8988T (cell line): ENCODE measurements around the gene STIP1.
A peak's percentile ranks its signal among the peaks of the same experiment; 100 is the strongest.
"Not testable (repeated sequence)": the region's sequence is repeated elsewhere in the genome, so short reads cannot be mapped to it uniquely, and the experiment has no call there.

Experiments
- DNase-seq: peaks from one replicate; pipeline ENCODE4 v3.0.0; 2011

STIP1 gene

DNA sequence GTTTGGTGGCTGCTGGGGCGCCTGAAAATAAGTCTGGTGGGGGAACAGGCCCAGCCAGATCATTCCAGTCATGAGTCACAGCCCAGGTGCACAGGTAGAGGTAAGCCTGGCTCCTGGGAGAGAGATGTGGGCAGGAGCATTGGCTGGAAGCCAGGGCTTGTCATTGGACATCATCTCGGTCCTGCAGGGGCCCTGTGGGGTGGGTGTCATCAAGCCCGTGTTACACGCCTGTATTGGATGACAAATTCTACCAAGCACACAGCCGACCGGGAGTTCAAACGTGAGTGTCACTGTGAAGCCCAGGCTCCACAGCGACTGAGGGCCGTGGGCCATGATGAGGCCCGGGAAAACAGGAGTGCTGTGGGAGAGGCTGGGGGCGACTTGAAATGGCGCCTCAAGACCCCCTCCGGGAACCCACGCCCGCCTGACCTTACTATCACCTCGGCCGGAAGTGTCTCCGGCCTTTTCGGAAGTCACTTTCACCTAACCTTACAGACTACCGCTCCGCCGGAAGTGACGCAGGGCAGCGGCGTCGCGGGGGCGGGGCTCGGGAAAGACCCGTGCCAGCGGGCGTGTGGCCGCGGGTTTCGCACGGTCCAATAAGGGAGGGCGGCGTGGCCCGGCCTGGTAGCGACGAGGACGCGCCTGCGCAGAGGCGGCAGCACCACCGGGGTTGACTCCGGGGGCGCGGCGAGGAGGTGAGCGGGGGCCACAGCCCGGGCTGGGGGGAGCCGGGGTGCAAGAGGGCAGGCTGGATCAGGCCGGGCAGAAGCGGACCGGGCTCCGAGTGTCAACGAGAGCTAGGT, 54.7 kb downstream of the STIP1 start, which contains the start of gene FKBP2:
Gene FKBP2 (plus strand): TSS at position 661 of the 806 bp plus-strand sequence. CDS start 1,293 bp downstream, outside the sequence.
- peak; percentile 100 for DNase-seq

- no peak for DNase-seq
Observed at GRCh38 chr11:64241241-64241490, 55.2 kb downstream of the STIP1 start.

DNA sequence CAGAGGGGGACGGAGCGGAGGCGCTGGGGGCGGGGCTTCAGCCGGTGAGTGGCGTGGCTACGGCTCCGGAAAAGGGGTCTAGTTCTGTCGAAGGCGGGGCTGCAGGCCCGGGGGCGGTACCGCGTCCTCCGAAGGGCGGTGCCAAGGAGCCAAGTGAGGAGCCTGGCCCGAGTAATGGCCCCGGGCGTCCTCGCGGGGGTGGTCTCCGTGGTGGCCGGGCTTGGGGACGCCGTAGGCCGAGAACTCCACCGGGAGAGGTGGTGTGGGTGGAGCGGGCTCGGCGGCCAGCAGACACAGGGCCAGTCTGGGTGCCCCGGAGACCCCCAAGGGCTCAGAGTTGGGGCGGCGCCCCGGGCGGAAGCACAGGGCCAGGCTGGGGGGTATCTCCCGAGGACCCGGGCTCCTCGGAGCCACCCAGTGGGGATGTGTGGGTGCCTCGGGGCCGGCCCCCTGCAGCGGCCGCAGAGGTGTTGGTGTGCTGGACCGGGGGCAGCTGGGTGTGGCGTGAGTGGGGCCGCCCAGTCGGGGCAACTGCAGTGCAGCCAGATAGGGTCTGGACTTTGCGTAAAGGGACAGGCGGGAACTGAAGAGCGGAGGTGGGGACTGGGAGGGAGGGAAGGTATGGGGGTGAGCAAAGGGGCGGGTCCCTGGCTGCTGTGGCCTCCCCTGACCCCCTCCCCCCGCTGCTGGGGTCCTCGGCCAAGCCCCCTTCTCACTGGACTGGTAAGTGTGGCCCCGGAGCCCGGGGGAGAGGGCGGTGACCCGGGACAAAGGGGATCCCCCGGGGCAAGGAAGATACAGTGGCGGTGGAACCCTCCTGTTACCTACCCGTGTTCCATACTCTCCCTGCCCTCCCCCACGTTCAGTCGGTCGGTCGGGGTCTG, 55.8 kb downstream of the STIP1 start:
- DNase-seq, result peak; percentile 97

DNA sequence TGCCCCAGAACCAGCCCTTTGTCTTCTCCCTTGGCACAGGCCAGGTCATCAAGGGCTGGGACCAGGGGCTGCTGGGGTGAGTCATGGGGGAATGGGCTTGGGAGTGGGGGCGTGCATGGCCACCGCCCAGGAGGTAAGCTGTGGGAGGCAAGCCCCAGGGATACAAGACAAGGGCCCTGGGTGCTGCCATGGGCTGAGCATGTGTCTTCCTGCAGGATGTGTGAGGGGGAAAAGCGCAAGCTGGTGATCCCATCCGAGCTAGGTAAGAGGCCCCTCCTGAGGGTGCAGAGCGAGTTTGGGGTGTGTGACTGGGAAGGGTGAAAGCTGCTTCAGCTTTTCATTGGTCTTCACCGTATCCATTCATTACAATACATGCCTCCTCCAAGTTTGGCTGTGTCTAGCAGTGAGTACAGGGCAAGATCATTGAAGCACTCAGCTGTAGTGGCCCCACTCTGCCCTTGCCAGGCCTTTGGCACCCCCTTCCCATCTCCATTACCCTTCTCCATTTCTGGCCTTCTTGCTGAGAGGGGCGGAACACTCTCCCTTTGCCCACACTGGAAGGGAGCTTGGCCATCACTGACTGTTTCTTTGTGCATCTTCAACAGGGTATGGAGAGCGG, 57.4 kb downstream of the STIP1 start:
- DNase-seq, result no peak

DNA sequence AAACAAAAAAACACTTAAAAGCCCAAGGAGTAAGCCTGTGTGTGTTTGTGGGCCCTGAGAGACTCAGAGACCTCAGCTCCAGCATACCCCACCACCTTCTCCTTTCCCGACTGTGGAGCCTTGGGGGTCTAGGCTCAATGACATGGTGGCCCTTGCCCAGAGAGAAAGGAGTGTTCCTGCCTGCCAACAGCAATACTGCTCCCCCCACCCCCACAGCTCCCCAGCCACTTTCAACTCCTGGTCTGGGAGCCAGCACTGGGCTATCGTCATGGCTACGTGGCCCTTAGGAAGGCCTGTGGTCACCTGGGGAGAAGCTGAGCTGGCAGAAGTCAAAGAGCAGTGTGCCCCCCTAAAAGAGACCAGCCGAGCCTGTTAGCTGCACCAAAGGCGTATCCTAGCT, 58.1 kb downstream of the STIP1 start:
- no peak for DNase-seq

DNA sequence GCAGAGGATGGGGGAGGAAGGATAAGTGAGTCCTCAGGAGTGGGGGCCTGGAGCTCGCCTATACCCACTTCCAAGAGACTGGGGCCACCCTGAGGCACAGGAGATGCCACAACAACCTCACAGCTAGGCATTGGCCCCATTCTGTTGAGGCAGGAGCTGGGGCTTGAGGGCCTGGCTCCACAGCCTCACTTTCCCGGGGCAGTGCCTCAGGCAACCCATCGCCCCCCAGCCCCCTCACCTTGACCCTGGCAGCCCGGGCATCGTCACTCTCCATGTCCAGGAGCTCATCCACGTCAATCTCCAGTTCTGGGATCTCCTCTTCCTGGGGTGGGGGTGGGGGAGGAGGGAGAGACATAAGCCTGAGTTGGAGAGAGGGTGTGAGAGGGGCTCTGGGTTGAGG, 59.0 kb downstream of the STIP1 start:
- DNase-seq, result no peak

DNA sequence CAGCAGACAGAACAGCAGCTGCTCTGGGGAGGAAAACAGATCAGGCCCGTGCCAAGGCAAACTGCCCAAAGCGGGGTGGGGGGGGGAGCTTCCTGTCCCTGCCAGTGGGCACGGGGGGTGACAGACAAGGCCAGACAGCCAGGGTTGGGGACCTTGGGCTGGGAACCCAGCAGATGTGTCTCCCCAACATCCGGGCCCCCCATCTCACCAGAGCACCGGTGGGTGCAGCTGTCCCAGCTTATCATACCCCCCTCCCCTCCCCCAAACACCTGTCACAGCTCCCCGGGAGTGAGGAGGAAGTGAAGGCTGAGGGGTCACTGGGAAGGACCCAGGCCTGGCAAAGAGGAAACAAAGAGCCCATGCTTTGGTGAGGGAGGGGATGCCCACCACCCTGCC, 59.4 kb downstream of the STIP1 start:
- no peak for DNase-seq

GRCh38 chr11:64245797-64246620, 60.0 kb downstream of the STIP1 start:
- DNase-seq, result peak; percentile 95

GRCh38 chr11:64246621-64246870, 60.6 kb downstream of the STIP1 start:
- not testable (repeated sequence) for DNase-seq

DNA sequence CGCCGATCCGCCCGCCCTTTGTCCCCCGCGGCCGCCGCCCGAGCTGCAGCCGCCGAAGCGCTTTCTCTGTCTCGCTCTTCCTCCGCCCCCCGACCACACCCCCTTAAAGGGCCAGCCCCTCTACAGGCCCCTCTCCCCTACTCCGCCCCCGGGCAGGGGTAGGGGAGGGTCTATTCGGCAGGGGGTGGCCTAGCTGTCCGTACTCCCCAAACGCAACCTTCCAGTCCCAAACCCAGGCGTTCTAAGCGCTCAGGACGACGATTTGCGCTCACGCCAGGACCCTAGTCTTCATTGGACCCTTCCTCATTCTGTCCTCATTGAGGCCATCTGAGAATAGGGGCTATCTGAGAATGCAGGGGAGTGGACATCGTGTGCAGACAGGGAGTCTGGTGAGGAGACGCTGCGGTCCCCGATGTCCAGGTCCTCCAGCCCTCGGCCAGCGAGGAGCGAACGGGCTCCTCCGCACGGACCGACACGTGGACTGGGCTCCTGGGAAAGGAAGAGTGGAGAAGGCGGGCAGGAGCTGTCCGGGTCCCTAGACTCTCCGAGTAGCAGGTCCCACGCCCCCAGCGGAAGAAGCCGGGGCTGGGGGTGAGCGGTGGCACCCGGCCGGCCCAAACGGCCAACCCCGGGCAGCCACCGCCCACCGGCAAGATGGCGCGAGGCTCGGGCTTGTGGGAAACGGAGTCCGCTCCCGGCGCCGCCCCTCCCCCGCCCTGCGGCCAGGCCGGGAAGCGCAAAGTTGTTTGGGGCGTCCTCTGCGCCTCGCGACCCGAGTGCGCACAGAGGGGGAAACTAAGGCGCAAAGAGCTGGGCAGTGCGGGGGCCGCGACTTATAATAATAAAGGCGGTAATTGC, 61.1 kb downstream of the STIP1 start, which contains the start of gene PPP1R14B:
Gene PPP1R14B (minus strand): TSS at position 73 of the 858 bp plus-strand sequence. CDS start 270 bp downstream, outside the sequence.
- peak; percentile 99 for DNase-seq

- no peak for DNase-seq
Observed at GRCh38 chr11:64247729-64248531, 62.0 kb downstream of the STIP1 start.

GRCh38 chr11:64248578-64248977, 62.6 kb downstream of the STIP1 start:
- no peak for DNase-seq

GRCh38 chr11:64249038-64249437, 63.1 kb downstream of the STIP1 start:
- DNase-seq, result no peak

DNA sequence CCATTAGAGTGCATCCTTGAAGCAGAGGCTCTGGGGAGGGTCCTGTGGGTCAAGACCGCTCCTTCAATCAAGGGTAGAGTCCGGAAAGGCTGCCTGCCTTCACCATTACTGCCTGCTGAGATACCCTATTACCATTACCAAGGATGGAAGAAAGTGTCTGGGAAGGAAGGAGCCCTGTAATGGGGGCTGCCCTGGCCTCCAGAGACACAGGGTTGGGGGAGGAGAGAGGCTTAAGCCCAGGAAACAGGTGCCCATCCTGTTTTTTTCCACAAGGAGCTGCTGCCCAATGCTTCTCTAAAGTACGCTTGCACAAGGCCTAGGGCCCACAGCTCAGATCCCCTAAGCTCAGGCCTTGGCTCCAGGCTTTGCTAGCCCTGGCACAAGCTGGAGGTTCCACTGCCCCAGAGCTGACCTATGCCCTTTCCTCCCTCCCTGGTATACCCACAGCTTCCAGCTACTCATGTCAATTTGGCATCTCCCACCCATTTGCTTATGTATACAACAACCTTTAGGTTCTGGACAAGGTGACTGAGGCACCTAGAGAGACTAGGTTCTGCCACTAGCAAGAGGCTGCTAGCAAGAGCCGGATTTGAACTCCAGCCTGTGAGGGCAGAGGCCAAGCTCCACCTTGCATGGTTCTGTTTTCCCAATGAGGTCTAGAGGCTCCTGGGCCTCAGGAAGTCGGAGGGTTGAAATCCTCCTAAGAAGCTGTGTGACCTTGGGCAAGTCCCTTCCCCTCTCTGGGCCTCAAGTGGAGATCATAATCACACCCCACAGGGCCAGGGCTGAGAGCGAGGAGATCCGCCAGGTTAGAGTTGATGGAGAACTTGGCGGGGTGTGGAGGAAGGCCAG, 63.8 kb downstream of the STIP1 start:
- no peak for DNase-seq

DNA sequence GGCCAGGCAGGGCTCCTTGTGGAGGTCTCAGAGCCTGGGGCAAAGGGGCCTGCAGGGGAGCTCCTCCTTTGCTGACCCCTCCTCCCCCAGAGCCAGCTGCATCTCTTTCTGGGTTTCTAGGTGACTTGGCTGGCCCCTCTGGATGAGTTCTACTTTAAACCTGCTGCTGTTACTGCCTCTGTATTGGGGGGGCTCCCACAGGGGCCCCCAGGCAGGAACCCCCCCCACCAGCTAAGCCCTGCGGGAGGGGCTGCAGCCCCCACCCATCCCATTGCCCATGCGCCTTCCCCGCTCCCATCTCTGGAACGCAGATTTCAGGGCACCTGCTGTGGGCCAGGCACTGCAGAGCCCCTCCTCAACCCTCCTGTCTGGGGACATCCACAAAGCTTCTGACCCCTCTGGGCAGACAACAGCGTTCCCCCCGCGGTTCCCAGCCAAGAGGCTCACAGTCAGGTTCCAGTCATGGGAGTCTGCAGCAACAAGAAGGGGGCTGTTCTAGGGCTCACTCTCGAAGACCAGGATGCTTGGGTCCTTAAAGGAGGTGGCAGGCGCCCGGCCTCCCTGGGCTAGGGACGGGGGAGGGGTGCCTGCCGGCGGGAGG, 64.5 kb downstream of the STIP1 start:
- DNase-seq, result peak; percentile 87

DNA sequence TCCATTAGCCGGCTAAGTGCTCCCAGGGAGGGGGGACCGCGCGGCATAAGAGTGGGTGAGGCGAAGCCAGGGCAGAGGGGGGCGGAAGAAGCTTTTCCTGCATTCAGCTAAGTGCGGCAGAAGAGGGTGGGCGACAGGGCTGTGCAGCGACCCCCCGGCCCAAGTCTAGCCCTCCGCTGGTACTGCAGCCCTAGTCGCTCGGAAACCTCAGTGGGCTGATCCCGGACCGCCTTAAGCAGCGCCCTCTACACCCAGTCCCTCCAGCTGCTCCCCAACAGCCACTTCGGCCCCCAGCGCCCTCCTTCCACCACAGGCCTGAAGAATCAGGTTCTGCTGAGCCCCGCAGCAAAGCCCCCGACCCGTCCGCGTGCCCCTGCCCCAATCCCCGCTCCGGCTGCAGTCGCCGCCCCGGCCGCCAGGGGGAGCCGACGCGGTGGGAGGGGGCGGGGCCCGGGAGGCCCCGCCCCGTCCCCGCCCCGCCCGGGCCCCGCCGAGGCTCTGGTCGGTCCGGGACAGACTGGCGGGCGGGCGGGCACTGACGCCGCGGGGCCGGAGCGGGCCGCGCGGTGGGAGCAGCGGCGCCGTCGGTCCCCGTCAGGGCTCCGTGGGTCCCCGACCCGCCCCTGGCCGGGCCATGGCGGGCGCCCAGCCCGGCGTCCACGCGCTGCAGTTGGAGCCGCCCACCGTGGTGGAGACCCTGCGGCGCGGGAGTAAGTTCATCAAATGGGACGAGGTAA, 65.2 kb downstream of the STIP1 start, which contains the start of gene PLCB3:
Gene PLCB3 (plus strand): TSS at position 515 of the 737 bp plus-strand sequence. CDS start 120 bp downstream, at position 635.
- peak; percentile 95 for DNase-seq

DNA sequence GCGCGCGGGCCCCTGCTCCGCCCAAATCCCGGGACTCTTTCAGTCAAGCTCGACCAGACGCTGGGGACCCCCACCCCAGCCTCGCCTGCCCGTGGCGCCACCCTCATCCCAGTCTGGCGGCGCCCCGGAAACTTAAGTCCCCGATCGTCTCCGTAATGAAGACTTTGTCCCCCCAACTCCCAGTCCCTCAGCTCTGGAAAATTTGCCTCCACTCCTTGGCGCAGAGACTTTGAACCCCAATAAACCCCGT, 65.7 kb downstream of the STIP1 start:
- DNase-seq, result no peak

GRCh38 chr11:64252003-64252872, 66.3 kb downstream of the STIP1 start:
- DNase-seq, result peak; percentile 98
